Skeletal muscle cell (primary cell): ENCODE measurements around the gene PLA2R1.

Experiments used
- DNase-seq: peaks from one replicate; pipeline ENCODE4 v3.0.0-alpha.2; 2010; ENCODE audit warnings: low read depth
- H3K4me3 ChIP-seq: 2 replicates; pipeline ENCODE4 v1.5.1; 2011; ENCODE audit warnings: low read depth, mild to moderate bottlenecking, control low read depth, low read length, moderate library complexity

The PLA2R1 gene

DNA sequence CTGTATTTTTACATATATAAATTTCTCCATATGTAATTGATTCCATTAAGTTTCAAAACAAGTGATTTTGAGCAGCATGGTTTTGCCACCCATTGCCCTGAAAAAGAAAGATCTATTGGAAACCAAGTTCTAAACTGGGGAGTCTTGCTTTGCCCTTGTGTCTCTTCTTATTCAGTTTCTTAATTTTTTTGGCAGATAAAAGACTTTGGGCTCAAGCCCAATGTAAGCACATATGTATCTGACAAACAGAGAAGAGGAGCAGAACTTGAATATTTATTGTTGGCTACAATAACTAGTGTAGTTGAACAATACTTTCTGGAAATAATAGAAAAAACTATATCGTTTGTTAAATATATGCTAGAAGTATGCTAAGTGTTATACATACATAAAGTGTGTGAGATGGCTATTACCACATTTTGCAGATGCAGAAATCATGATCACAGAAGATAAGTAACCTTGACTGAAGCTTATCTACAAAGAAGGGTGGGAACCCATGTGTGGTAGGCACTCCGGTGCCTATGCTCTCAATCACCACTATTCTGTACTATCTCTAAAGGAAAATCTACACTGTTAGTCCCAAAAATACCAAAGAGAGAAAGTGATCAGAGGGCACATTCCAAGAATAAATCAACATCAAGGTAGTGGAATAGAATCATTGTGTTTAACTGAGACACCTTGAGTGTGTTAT, 109.1 kb downstream of the PLA2R1 start:
- DNase-seq, result no peak
- H3K4me3 ChIP-seq, result no peak overlapping the region

DNA sequence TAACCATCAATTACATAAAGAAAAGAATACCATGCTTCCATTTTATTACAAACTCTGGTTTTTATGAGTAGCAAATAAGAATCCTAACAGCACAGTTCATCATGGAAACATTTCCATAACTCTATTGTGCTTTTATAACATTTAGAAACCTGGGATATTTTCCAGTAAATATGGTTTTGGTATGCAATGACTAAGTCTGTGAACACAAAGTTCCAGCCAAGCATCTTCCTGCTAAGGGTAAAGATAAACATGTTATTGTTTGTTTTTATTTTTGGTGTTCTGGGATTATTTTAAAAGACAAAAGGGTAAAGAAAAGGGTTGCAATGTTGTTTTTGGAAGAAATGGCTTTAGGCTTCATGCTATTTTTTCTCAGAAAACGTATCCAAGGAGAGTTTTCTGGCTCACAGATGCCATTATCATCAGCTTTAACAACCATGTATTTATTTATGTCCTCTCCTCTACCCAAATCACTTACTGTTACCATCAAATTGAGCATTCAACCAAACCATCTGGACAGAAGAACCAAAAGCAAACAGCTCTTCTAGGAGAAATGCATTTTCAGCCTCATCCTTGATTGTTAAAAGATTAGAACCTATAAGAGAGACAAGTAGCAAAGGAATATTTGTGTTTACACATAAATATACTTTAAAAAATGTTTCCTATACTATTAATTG, 116.0 kb downstream of the PLA2R1 start:
- no peak for DNase-seq
- no peak overlapping the region for H3K4me3 ChIP-seq

DNA sequence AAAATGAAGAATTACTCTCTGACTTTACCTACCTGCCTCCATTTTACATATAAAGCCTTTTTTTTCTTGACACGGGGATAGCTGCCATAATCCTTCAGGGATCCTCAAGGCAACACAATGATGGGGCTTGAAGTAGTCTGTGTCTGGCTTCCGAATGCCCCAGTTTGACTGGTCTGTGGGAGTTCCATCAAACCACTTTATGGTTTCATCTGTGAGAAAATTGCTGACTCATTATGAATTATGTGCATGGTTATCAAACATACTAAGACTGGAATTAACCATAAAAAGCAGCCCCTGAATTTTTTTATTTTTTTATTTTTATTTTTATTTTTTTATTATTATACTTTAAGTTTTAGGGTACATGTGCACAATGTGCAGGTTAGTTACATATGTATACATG, 117.5 kb downstream of the PLA2R1 start:
- H3K4me3 ChIP-seq, result no peak overlapping the region
- no peak for DNase-seq

DNA sequence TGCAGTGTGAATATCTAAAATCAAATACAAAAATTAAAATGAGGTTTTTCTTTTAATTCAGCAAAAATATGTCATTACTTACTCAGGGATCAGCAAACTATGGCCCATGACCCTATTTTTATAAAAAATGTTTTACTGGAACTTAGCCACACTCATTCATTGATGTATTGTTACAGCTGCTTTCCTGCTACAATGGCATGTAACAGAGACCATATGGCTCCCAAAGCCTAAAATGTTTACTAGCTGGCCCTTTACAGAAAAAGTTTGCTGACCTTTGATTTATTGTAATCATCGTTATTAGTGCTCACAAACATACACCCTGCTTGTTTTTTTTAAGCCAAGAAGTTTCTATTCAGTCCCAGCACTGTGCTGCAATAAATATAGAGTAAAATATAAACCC, 120.3 kb downstream of the PLA2R1 start:
- no peak overlapping the region for H3K4me3 ChIP-seq
- no peak for DNase-seq

DNA sequence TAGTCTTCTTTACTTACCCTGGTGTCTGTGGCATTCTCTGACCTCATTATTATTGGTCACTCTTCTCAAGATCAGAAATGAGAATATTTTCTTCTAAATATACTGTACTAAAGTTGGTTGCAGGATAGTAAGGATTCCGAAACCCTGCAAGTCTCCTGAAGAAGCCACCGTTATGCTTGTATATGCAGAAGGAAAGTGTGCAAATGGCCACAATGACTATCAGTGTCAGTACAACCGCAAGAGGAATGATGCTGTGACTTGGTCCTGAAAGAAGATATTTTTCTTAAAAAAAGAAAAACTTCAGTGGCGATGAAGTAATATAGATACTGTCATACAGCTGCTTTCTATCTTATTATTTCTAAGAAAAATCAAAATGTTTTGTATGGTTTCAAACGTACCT, 120.7 kb downstream of the PLA2R1 start:
- H3K4me3 ChIP-seq, result no peak overlapping the region
- no peak for DNase-seq

DNA sequence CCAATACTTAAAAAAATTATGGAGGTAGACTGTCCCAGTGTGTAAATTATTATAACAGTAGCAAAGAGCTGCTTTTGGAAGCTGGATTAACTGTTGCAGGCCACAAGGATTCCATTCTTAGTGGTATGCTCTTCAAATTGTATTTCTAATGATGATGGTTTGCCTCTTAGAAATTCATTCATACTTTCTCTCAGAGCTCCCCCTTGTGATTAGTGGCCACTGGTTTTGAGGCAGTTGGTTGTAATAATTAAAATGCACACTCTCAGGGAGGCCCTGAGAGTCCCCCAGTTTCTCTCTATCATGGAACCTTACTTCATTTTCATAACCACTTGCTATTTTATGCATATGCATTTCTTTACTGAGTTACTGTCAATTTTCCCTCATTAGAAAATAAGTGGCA, 122.5 kb downstream of the PLA2R1 start:
- H3K4me3 ChIP-seq, result no peak overlapping the region
- no peak for DNase-seq

DNA sequence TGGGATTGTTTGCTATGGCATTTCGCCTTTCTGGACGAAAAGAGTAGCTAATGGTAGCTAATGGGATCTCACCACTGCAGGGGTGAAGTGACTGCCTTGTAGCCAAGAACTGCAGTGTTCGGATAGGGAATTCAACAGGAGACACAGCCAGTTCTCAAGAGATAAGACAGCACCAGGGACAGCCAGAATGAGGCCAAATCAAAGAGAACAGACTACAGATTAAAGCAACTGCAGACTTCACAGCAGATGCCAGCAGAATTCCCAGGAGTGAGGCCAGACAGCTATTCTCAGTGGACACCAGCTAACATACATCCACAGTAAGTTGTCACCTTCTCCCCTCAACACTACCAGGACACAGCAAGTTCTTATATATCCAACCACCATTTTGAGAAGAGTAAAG, 124.0 kb downstream of the PLA2R1 start:
- H3K4me3 ChIP-seq, result no peak overlapping the region
- DNase-seq, result no peak

DNA sequence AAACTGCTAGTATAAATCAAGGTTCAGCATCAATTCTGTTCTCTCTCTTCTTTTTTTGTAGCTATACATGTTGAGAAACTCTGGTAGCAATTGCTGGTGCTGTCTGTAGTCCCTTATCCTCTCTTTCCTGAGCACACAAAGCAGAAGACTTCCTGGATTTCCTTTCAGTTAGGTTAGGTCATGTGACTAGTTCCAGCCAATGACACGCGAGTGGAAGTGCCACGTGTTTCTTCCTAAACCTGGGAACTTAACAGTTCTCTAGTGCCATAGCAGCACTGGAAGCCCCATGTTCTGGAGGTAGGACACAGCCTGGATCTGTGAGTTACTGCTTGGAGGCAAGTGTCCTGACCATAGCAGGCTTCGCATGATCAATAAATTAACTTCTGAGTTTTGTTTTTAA, 125.9 kb downstream of the PLA2R1 start:
- H3K4me3 ChIP-seq, result no peak overlapping the region
- DNase-seq, result no peak

DNA sequence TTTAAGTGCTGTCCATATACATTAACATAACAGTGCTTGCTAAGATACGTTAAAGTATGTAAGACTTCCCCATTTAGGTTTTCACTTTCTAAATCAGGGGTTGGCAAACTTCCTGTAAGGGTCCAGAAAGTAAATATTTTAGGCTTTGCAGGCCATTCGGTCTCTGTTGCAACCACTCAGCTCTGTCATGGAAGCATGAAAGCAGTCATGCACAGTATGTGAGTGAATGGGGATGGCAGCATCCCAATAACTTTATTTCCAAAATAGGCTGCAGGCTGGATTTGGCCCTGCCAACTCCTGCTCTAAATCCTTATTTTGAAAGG, 128.7 kb downstream of the PLA2R1 start:
- no peak overlapping the region for H3K4me3 ChIP-seq
- DNase-seq, result no peak

DNA sequence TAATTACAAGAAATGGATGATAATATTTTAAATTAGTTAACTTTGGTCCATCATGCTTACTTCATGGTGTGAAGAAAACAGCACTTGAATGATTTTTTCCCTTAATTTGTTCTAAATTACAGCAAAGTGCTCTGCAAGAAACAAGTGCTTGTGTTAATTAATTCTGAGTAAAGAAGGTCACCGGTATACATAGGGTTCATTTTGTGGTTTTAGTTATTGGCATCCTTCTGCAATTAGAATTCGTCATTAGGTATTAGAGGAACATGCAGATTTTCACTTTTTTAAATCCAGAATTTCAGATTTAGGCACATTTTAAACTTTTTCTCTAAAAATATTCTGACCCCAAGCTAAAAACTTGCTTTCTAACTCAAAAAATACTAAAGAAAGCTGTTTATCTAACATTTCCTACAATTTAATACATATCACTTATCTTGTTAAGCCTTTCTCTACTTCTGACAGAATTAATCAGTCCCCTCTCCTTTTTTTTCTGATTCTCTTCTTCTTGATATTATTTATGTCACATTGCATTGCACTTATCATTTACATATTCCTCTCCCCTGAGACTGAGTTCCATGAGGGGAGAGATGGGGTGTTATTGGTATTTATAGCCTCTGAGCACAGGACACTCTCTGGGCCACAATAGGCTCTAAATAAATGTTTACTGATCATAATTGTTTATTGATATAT, 129.2 kb downstream of the PLA2R1 start:
- no peak overlapping the region for H3K4me3 ChIP-seq
- no peak for DNase-seq

DNA sequence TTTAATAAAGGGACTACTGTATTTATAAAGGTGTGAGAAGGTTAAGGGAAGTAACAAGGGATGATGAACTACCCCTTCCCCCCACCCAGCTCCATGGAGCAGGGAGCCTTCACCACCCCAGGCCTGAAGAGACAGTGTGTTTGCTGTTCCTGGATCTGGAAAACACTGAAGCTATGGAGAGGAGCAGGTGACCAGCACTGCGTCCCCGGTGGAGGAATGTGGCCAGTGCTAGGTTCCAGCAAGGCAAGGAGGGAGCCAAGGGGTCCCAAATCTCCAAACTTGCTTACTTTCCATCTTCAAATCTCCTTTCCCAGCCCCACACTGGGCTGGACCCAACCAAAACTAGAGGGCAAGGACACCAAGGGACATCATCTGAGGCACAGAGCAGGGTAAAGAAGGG, 135.7 kb downstream of the PLA2R1 start:
- no peak overlapping the region for H3K4me3 ChIP-seq
- no peak for DNase-seq

DNA sequence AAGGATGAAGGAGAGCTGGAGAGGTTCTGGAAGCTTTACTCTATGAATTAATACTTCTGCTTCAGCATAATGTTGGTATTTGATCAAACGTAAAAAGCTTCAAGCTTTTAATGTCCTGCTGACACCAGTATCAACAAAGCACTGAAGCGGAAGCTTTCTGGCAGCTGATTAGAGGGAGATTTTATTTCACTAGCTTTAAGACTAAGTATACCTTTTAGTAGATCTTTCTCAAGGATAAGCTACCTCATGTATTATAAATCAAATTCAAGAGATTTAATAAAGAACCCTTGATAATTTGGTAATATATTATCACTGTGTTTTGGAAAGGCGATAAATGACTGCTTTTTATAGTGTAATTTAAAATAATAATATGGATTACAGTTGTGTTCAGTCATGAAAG, 136.4 kb downstream of the PLA2R1 start:
- no peak for DNase-seq

DNA sequence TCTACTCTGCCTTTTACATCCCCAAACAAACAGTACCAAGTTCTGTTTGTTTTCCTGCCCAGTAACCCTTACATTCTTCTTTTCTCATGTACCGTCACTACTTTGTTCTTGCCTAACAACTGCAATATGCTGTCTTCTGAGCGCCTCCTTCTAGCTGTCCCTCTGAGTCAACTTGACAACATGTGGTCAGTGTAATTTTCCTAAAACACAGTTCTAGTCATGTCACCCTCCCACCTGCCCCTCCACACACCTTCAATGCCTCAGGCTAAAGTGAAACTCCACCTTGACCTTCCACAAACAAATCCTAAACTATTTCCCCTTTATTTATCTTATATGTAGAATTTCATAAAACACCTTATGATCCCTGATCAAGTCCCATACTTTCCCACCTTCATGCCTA, 139.9 kb downstream of the PLA2R1 start:
- DNase-seq, result no peak
- H3K4me3 ChIP-seq, result no peak overlapping the region

More for the DNA sequence above, 136.4 kb downstream of the PLA2R1 start:
- H3K4me3 ChIP-seq, result no peak overlapping the region

DNA sequence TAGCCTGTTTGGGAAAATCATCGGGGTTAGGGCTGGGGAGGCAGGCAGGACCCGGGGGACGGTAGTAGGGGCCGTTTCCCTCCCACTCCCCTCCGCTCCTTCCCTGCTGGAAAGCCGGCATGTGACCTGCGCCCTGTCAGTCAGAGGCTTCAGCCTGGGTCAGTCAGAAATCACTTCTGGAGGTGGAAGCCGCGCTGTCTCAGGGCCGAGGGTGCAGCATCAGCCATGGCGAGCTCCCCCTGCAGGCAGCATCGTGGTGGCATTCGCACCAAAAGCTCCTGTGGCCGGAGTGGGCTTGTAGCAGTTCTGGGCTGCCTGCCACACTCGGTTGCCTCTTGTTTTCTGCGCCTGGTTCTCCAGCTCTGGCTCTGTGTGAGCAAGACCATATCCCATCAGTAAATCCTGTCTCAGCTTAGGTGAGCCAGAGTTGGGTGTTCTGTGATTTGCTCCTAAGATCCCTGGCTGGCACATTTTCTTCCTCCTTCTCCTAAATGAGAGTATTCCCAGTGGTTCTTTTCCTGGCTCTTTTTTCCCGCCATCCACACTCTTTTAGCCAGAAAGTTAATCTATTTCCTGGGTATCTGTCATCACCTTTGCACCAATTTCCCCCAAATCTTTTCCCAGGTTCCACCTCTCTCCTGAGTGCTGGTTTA, 140.5 kb downstream of the PLA2R1 start:
- no peak overlapping the region for H3K4me3 ChIP-seq
- no peak for DNase-seq

DNA sequence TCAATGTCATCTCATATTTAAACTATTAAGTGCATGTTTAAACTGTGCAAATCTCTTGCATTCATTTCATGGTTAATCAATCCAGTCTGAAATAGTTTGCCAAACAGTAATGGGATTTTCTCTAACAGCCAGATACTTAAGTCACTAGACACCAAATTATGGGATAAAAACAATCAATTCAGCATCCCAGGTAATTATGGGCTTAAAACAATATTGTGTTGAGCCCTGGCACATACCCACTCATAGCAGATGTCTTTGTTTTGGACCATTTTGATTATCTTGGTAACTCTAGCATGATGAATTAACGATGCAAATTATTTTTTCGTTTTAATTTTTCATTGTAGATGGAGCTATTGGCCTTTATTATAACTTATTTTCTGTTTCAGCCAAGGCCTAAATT, 145.9 kb downstream of the PLA2R1 start:
- no peak overlapping the region for H3K4me3 ChIP-seq
- no peak for DNase-seq

DNA sequence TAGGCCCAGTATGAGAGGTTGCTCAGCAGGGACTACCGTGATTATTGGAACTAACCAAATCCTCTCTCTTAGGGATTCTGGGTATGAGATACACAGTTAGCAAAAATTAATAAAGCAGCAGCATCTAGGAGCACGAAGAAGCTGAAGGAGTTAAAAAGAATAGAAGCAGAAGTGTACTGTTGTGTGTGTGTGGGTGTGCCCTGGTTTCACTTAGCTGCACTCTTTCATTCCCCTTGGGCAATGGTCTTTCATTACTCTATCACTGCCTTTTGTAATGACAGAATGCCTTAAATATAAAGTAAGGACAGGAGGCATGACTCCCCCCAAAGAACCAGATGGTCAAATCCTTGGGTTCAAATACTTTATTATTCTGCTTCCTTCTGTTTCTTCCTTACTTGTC, 148.5 kb downstream of the PLA2R1 start:
- no peak overlapping the region for H3K4me3 ChIP-seq
- no peak for DNase-seq

DNA sequence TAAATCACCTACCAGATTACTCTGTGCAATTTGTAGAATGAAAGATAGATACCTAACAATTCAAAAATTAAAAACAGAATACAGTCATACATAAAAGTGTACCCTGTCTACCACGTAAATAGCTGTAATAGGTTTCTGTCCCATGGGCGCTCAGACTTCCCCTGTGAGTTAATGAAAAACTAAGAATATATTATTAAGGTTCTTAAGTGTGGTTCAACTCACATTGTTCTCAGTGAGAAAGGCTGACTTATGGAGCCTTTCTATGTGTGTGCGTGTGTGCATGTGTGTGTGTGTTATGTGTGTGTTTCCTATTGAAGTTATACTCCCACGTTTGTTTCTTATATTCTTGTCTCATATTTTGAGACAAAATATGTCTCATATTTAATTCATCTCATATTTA, 149.8 kb downstream of the PLA2R1 start:
- no peak for DNase-seq
- no peak overlapping the region for H3K4me3 ChIP-seq

DNA sequence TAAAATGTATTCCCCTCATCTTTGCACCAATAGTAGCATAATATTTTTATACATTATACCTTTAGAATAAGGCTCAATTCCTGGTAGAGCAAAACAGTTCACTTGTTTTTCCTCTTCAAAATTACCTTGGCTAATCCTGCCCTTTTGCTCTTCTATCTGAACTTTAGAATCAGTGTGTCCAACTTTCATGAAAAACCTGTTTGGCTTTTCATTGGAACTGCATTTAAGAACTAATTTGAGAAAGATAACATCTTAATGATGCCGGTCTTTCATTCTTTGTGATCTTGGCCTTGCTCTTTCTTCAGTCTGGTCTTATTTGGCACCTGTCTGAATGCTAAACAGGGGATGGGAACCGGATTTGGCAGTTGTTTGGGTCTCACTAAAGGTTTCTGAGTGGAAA, 151.5 kb downstream of the PLA2R1 start:
- no peak overlapping the region for H3K4me3 ChIP-seq
- DNase-seq, result no peak

DNA sequence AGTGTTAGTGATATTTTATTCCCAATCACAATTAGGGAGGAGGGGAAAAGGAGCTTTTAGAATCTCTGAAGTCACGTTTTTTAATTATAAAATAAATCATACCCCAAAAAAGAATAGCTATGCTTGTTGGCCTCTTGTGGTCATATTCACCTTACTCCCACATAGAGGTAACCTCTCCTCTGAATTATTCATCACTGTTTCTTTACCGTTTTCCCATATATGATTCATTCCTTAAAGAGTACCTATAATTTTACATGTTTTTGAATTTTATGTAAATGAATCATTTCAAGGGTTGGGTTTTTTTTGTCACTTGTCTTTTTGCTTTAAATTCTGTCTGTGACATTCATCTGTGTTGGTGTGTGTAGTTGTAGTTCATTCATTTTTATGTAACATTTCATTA, 153.8 kb downstream of the PLA2R1 start:
- H3K4me3 ChIP-seq, result no peak overlapping the region
- no peak for DNase-seq

DNA sequence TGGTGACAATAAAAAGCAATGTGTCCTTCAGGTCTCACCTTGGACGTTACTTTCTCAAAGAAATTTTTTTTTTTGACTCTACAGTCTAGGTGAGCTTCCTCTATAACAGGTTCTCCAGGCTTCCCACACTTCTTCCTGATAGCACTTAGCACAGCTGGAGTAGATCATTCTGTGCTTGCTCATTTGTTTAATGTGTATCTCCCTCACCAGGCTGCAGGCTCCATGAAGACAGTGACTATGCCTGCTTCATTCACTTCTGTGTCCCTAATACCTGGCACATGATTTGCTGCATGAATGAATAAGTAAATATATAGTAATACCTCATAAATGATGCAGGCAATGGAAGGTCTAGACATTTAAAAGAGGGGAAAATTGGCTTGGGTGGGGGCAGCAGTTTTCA, 154.5 kb downstream of the PLA2R1 start:
- H3K4me3 ChIP-seq, result no peak overlapping the region
- DNase-seq, result no peak
